ENCODE data around the gene ZNG1F. TPM values are rescaled to one million over a fixed set of nuclear protein-coding genes. Genes with fewer than 3 reads are reported as not detected.
"Not testable (repeated sequence)": the region's sequence is repeated elsewhere in the genome, so short reads cannot be mapped to it uniquely, and the experiment has no call there.

The ZNG1F gene
- total and polyA plus RNA-seq, 9 of the 15 experiments (the other 6 are each of a cell fraction or from before 2014, with no cell fraction given), result 6.9 to 104 (median 32.2) TPM

- DNase-seq (ENCODE audit: extremely low read depth in 1 of 4, low spot score in 3 of 4); ATAC-seq; H3K4me2 ChIP-seq (ENCODE audit: insufficient read depth, low read length); H3K9ac ChIP-seq (ENCODE audit: insufficient read depth in 1 of 2, low read depth in 2 of 2, low read length in 2 of 2); H3K36me3 ChIP-seq (ENCODE audit: control insufficient read depth, insufficient read depth, low read length); H3K9me3 ChIP-seq (replicated peaks; ENCODE audit: control insufficient read depth, insufficient read depth, low read depth, low read length); FAIRE-seq; H3K27ac ChIP-seq (ENCODE audit: extremely low read depth, low read depth, low read length); H4K20me1 ChIP-seq (replicated peaks; ENCODE audit: control insufficient read depth, insufficient read depth, low read length); H3K4me1 ChIP-seq (replicated peaks in 1 of 2; ENCODE audit: control insufficient read depth in 2 of 2, insufficient read depth in 2 of 2, low read length in 2 of 2); POLR2A ChIA-PET; H3K9me1 ChIP-seq (ENCODE audit: control insufficient read depth, insufficient read depth, low read length); intact Hi-C loops (cut with micrococcal nuclease); H3K4me3 ChIP-seq; H3K79me2 ChIP-seq (ENCODE audit: control insufficient read depth, insufficient read depth, low read length); BruUV-seq (replicated peaks); H2AFZ ChIP-seq (ENCODE audit: low read depth, low read length); in situ Hi-C loops (cut with MboI); H3K27me3 ChIP-seq (ENCODE audit: control insufficient read depth in 2 of 2, insufficient read depth in 2 of 2, low read length in 2 of 2); CTCF ChIA-PET (ENCODE audit: low intra/inter-chr PET ratio): not testable (repeated sequence)
- WGBS (ENCODE audit: insufficient coverage, low coverage, missing lambda C conversion rate), result 93% methylated on average over 2 of the region's 2 CpGs
Observed at GRCh38 chr9:41141878-41142277, 47.2 kb downstream of the ZNG1F start.

GRCh38 chr9:41128581-41128980 is 60.5 kb downstream of the ZNG1F start, which contains the start of gene FOXD4L6:
FOXD4L6 (minus strand) TSS chr9:41128681; CDS start chr9:41128383, 298 bp downstream.
- not testable (repeated sequence) for H3K4me2 ChIP-seq (ENCODE audit: insufficient read depth, low read length); BruUV-seq (replicated peaks)

GRCh38 chr9:41126746-41127446 is 62.2 kb downstream of the ZNG1F start:
- H3K27me3 ChIP-seq (ENCODE audit: control insufficient read depth in 2 of 2, insufficient read depth in 2 of 2, low read length in 2 of 2); H3K4me3 ChIP-seq; POLR2A ChIA-PET; intact Hi-C loops (cut with micrococcal nuclease); in situ Hi-C loops (cut with MboI); H3K27ac ChIP-seq (ENCODE audit: extremely low read depth, low read depth, low read length); H3K79me2 ChIP-seq (ENCODE audit: control insufficient read depth, insufficient read depth, low read length); H3K9me1 ChIP-seq (ENCODE audit: control insufficient read depth, insufficient read depth, low read length); H3K4me2 ChIP-seq (ENCODE audit: insufficient read depth, low read length); H3K9me3 ChIP-seq (replicated peaks; ENCODE audit: control insufficient read depth, insufficient read depth, low read depth, low read length); DNase-seq (ENCODE audit: extremely low read depth in 1 of 4, low spot score in 3 of 4); H2AFZ ChIP-seq (ENCODE audit: low read depth, low read length); ATAC-seq; H3K9ac ChIP-seq (ENCODE audit: insufficient read depth in 1 of 2, low read depth in 2 of 2, low read length in 2 of 2); FAIRE-seq; H3K4me1 ChIP-seq (replicated peaks in 1 of 2; ENCODE audit: control insufficient read depth in 2 of 2, insufficient read depth in 2 of 2, low read length in 2 of 2); CTCF ChIA-PET (ENCODE audit: low intra/inter-chr PET ratio); BruUV-seq (replicated peaks); H3K36me3 ChIP-seq (ENCODE audit: control insufficient read depth, insufficient read depth, low read length); H4K20me1 ChIP-seq (replicated peaks; ENCODE audit: control insufficient read depth, insufficient read depth, low read length): not testable (repeated sequence)
- 70% methylated on average over 6 of the region's 45 CpGs for WGBS (ENCODE audit: insufficient coverage, low coverage, missing lambda C conversion rate)

More at GRCh38 chr9:41128581-41128980, 60.5 kb downstream of the ZNG1F start, which contains the start of gene FOXD4L6:
- H3K27ac ChIP-seq (ENCODE audit: extremely low read depth, low read depth, low read length); CTCF ChIA-PET (ENCODE audit: low intra/inter-chr PET ratio); H3K36me3 ChIP-seq (ENCODE audit: control insufficient read depth, insufficient read depth, low read length); POLR2A ChIA-PET; H4K20me1 ChIP-seq (replicated peaks; ENCODE audit: control insufficient read depth, insufficient read depth, low read length); H3K9ac ChIP-seq (ENCODE audit: insufficient read depth in 1 of 2, low read depth in 2 of 2, low read length in 2 of 2); H3K4me1 ChIP-seq (replicated peaks in 1 of 2; ENCODE audit: control insufficient read depth in 2 of 2, insufficient read depth in 2 of 2, low read length in 2 of 2); in situ Hi-C loops (cut with MboI); intact Hi-C loops (cut with micrococcal nuclease); H2AFZ ChIP-seq (ENCODE audit: low read depth, low read length); H3K27me3 ChIP-seq (ENCODE audit: control insufficient read depth in 2 of 2, insufficient read depth in 2 of 2, low read length in 2 of 2); ATAC-seq; FAIRE-seq; H3K9me1 ChIP-seq (ENCODE audit: control insufficient read depth, insufficient read depth, low read length); DNase-seq (ENCODE audit: extremely low read depth in 1 of 4, low spot score in 3 of 4); H3K79me2 ChIP-seq (ENCODE audit: control insufficient read depth, insufficient read depth, low read length); H3K9me3 ChIP-seq (replicated peaks; ENCODE audit: control insufficient read depth, insufficient read depth, low read depth, low read length); H3K4me3 ChIP-seq: not testable (repeated sequence)
- WGBS (ENCODE audit: insufficient coverage, low coverage, missing lambda C conversion rate), result no CpG with 5 or more reads among the region's 15 CpGs

GRCh38 chr9:41125936-41126335 is 63.2 kb downstream of the ZNG1F start:
- H3K27me3 ChIP-seq (ENCODE audit: control insufficient read depth in 2 of 2, insufficient read depth in 2 of 2, low read length in 2 of 2); DNase-seq (ENCODE audit: extremely low read depth in 1 of 4, low spot score in 3 of 4); BruUV-seq (replicated peaks); intact Hi-C loops (cut with micrococcal nuclease); H3K4me2 ChIP-seq (ENCODE audit: insufficient read depth, low read length); CTCF ChIA-PET (ENCODE audit: low intra/inter-chr PET ratio); H4K20me1 ChIP-seq (replicated peaks; ENCODE audit: control insufficient read depth, insufficient read depth, low read length); H3K9me1 ChIP-seq (ENCODE audit: control insufficient read depth, insufficient read depth, low read length); H3K9ac ChIP-seq (ENCODE audit: insufficient read depth in 1 of 2, low read depth in 2 of 2, low read length in 2 of 2); H3K36me3 ChIP-seq (ENCODE audit: control insufficient read depth, insufficient read depth, low read length); ATAC-seq; in situ Hi-C loops (cut with MboI); H3K27ac ChIP-seq (ENCODE audit: extremely low read depth, low read depth, low read length); H3K4me1 ChIP-seq (replicated peaks in 1 of 2; ENCODE audit: control insufficient read depth in 2 of 2, insufficient read depth in 2 of 2, low read length in 2 of 2); H3K4me3 ChIP-seq; H3K9me3 ChIP-seq (replicated peaks; ENCODE audit: control insufficient read depth, insufficient read depth, low read depth, low read length); FAIRE-seq; H3K79me2 ChIP-seq (ENCODE audit: control insufficient read depth, insufficient read depth, low read length); H2AFZ ChIP-seq (ENCODE audit: low read depth, low read length); POLR2A ChIA-PET: not testable (repeated sequence)
- no CpG with 5 or more reads among the region's 3 CpGs for WGBS (ENCODE audit: insufficient coverage, low coverage, missing lambda C conversion rate)

All from K562 (cell line).